Parathyroid adenoma (tissue), 2 donors: ENCODE measurements around the gene DCLK1.

ENCODE experiments used
- H2AFZ ChIP-seq: fragments of 300-600 bp; sonication (generic); one replicate; pipeline ENCODE4 v1.7.0; 2017; ENCODE audit warnings: antibody characterized with exemption, mild to moderate bottlenecking
- H3K27ac ChIP-seq: fragments of 300-600 bp; sonication (generic); one replicate; pipeline ENCODE4 v1.7.0; 2017
- H3K27me3 ChIP-seq: fragments of 300-600 bp; sonication (generic); one replicate; pipeline ENCODE4 v1.7.0; 2017; ENCODE audit warnings: low read length; ENCODE audit not compliant: control insufficient read depth, insufficient read depth
- H3K36me3 ChIP-seq: fragments of 300-600 bp; sonication (generic); one replicate; pipeline ENCODE4 v1.7.0; 2017; ENCODE audit warnings: low read length; ENCODE audit not compliant: control insufficient read depth, insufficient read depth
- H3K4me1 ChIP-seq: fragments of 300-600 bp; sonication (generic); one replicate; pipeline ENCODE4 v1.7.0; 2017; ENCODE audit warnings: control low read depth
- H3K4me2 ChIP-seq: fragments of 300-600 bp; sonication (generic); one replicate; pipeline ENCODE4 v1.7.0; 2017; ENCODE audit warnings: low read length
- H3K4me3 ChIP-seq: fragments of 300-600 bp; sonication (generic); one replicate; pipeline ENCODE4 v1.7.0; 2017; ENCODE audit warnings: low read depth, low read length
- H3K79me2 ChIP-seq: fragments of 300-600 bp; sonication (generic); one replicate; pipeline ENCODE4 v1.7.0; 2017; ENCODE audit warnings: control low read depth
- H3K9ac ChIP-seq: fragments of 300-600 bp; sonication (generic); one replicate; pipeline ENCODE4 v1.7.0; 2017; ENCODE audit warnings: mild to moderate bottlenecking
- H3K9me3 ChIP-seq: fragments of 300-600 bp; sonication (generic); one replicate; pipeline ENCODE4 v1.7.0; 2017; ENCODE audit warnings: low read length; ENCODE audit not compliant: control insufficient read depth
- TF ChIP-seq, protein P1 (sequence below): fragments of 300-600 bp; sonication (generic); IDR thresholded peaks from one replicate; pipeline ENCODE4 v1.7.0; 2017; ENCODE audit warnings: antibody characterized with exemption, mild to moderate bottlenecking
- donor health status: primary hyperparathyroidism.

Gene DCLK1

DNA sequence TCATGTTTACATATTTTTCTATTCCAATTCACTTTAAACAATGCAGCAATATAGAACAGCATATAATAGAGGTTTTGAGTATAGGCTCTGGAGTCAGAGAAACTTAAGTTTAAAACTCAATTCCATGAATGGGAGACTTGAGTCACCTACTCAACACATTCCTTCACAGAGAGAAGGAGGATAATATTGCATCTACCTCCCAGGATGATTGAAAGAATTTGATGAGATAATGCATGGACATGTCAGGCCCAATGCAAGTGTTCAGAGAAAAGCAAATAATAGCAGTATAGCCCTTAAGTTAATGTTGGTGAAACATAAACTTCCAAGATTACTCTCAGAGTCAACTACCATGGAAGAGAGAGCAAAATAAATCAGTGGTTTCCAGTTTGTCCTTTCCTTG lies 170.2 kb downstream of the DCLK1 start:
- H3K9ac ChIP-seq, result no peak overlapping the region
- H3K4me2 ChIP-seq, result no peak overlapping the region
- TF ChIP-seq, protein P1, sequence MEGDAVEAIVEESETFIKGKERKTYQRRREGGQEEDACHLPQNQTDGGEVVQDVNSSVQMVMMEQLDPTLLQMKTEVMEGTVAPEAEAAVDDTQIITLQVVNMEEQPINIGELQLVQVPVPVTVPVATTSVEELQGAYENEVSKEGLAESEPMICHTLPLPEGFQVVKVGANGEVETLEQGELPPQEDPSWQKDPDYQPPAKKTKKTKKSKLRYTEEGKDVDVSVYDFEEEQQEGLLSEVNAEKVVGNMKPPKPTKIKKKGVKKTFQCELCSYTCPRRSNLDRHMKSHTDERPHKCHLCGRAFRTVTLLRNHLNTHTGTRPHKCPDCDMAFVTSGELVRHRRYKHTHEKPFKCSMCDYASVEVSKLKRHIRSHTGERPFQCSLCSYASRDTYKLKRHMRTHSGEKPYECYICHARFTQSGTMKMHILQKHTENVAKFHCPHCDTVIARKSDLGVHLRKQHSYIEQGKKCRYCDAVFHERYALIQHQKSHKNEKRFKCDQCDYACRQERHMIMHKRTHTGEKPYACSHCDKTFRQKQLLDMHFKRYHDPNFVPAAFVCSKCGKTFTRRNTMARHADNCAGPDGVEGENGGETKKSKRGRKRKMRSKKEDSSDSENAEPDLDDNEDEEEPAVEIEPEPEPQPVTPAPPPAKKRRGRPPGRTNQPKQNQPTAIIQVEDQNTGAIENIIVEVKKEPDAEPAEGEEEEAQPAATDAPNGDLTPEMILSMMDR, result no peak
- H3K4me3 ChIP-seq, result no peak overlapping the region
- no peak overlapping the region for H2AFZ ChIP-seq
- H3K36me3 ChIP-seq, result no peaks in the 10 kb centered on the region
- no peaks in the 10 kb centered on the region for H3K27me3 ChIP-seq
- no peak overlapping the region for H3K27ac ChIP-seq
- peaks cover 3% of the 10 kb centered on the region for H3K79me2 ChIP-seq
- no peaks in the 10 kb centered on the region for H3K9me3 ChIP-seq
- H3K4me1 ChIP-seq, result no peaks in the 10 kb centered on the region

DNA sequence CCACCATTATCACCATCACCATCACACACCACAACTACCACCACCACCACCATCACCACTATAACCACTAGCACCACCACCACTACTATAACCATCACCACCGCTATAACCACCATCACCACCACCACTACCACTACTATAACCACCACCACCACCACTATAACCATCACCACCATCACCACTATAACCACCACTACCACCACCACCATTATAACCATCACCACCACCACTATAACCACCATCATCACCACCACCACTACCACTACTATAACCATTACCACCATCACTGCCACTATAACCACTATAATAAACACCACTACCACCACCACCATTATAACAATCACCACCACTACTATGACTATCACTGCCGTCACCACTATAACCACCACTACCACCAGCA lies 173.2 kb downstream of the DCLK1 start:
- Histone ChIP-seq H3K4me3 (no peak overlapping the region), H2AFZ (no peak overlapping the region), H3K27ac (no peak overlapping the region), H3K9me3 (no peaks in the 10 kb centered on the region), H3K9ac (no peak overlapping the region), H3K4me2 (no peak overlapping the region), H3K27me3 (no peaks in the 10 kb centered on the region), H3K4me1 (no peaks in the 10 kb centered on the region), H3K36me3 (no peaks in the 10 kb centered on the region), H3K79me2 (peaks cover 3% of the 10 kb centered on the region)
- TF ChIP-seq, protein P1, result no peak

DNA sequence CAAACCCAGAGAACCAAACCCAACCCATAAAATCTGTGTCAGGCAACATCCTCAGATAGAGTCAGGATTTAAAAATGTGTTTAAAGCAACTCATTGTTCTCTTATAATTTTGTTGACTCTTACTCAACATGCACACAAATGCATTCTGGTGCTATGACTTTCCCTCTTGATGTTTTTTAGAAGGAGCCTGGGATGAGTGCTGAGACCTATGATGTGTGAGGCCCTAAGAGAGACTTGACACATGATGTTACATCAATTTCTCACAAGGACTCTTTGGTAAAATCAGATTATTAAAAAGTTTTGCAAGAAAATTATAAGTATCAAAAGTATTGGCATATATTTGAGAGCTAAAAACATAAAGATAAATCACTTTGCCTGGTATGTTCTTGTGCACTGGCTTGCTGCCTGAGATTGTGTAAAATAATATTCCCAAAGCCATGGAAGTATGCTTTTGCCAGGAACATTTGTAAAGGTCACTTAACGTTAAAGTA lies 173.9 kb downstream of the DCLK1 start:
- Histone ChIP-seq H2AFZ (no peak overlapping the region), H3K4me3 (no peak overlapping the region), H3K27me3 (no peaks in the 10 kb centered on the region), H3K79me2 (peaks cover 3% of the 10 kb centered on the region), H3K4me2 (no peak overlapping the region), H3K9me3 (no peaks in the 10 kb centered on the region), H3K27ac (no peak overlapping the region), H3K4me1 (no peaks in the 10 kb centered on the region), H3K36me3 (no peaks in the 10 kb centered on the region), H3K9ac (no peak overlapping the region)
- TF ChIP-seq, protein P1, result no peak

DNA sequence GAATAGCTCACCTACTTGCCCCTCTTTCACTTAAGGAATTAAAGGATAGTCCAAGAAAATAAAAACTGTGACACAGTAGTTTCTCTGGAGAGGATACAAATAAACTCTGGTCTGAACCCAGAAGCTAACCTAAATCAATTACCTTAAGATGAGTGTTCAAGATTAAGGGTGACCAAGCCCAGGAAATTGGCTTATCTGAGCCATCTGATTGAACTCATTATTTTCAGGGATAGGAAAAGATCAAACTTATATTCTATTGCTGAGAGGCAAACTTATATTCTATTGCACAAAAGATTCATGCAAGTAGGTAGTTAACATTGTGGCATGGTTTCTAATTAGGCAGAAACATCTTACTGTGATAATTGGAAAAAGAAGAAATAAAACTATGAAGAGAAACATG lies 175.1 kb downstream of the DCLK1 start:
- H3K9ac ChIP-seq, result no peak overlapping the region
- H3K27ac ChIP-seq, result no peak overlapping the region
- H3K4me1 ChIP-seq, result no peaks in the 10 kb centered on the region
- H3K4me2 ChIP-seq, result no peak overlapping the region
- TF ChIP-seq, protein P1, result no peak
- H3K4me3 ChIP-seq, result no peak overlapping the region
- H3K79me2 ChIP-seq, result peaks cover 3% of the 10 kb centered on the region
- H3K36me3 ChIP-seq, result no peaks in the 10 kb centered on the region
- no peaks in the 10 kb centered on the region for H3K9me3 ChIP-seq
- no peak overlapping the region for H2AFZ ChIP-seq
- no peaks in the 10 kb centered on the region for H3K27me3 ChIP-seq

DNA sequence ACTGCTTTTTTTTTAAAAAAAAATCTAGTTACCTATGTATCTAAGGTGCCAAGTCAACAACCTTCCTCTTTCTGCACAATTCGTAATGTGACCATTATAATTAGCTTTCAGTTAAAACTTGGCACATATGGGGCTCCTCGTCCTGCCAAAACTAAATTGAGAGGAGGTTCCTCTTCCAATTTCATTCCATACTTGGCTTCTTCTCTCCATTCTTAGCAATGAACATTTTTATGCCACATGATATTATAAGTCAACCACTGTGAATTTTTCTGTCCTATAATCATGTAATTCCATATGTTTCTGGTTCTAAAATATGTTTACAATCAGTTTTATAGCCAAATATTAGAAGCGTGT lies 177.0 kb downstream of the DCLK1 start:
- Histone ChIP-seq H3K36me3 (no peaks in the 10 kb centered on the region), H3K4me1 (no peaks in the 10 kb centered on the region), H3K9me3 (no peaks in the 10 kb centered on the region), H3K27me3 (no peaks in the 10 kb centered on the region), H3K9ac (no peak overlapping the region), H3K27ac (no peak overlapping the region), H2AFZ (no peak overlapping the region), H3K79me2 (peaks cover 3% of the 10 kb centered on the region), H3K4me2 (no peak overlapping the region), H3K4me3 (no peak overlapping the region)
- TF ChIP-seq, protein P1, result no peak
